H9 (cell line): ENCODE data around the gene NEGR1. TPM values are rescaled to one million over a fixed set of nuclear protein-coding genes. Genes with fewer than 3 reads are reported as not detected.

Experiments used
- DNase-seq: peaks from one replicate; pipeline ENCODE4 v3.0.0-alpha.2; 2017
- H2AFZ ChIP-seq: one replicate; pipeline ENCODE4 v1.6.1; 2013; ENCODE audit warnings: mild to moderate bottlenecking, low read length, control low read depth, moderate library complexity
- H2AK5ac ChIP-seq: 2 replicates; pipeline ENCODE4 v1.6.1; 2013; ENCODE audit warnings: low read length, control low read depth, mixed read lengths; ENCODE audit not compliant: insufficient read length
- H2BK120ac ChIP-seq: one replicate; pipeline ENCODE4 v1.6.1; 2013; ENCODE audit warnings: low read depth, mild to moderate bottlenecking, low read length, control low read depth, inconsistent platforms; ENCODE audit not compliant: poor library complexity, severe bottlenecking
- H2BK12ac ChIP-seq: 2 replicates; pipeline ENCODE4 v1.6.1; 2013; ENCODE audit warnings: low read length, control low read depth, mixed read lengths, low read depth; ENCODE audit not compliant: insufficient read length
- H2BK15ac ChIP-seq: 2 replicates; pipeline ENCODE4 v1.6.1; 2013; ENCODE audit warnings: low read depth, low read length, control low read depth
- H2BK20ac ChIP-seq: one replicate; pipeline ENCODE4 v1.6.1; 2013; ENCODE audit warnings: low read depth, mild to moderate bottlenecking, low read length, control low read depth, inconsistent platforms; ENCODE audit not compliant: poor library complexity, severe bottlenecking
- H2BK5ac ChIP-seq: 2 replicates; pipeline ENCODE4 v1.6.1; 2013; ENCODE audit warnings: low read length, control low read depth, mixed read lengths; ENCODE audit not compliant: insufficient read length
- H3K14ac ChIP-seq: 2 replicates; pipeline ENCODE4 v1.6.1; 2013; ENCODE audit warnings: low read length, control low read depth; ENCODE audit not compliant: insufficient read depth
- H3K18ac ChIP-seq: 2 replicates; pipeline ENCODE4 v1.6.1; 2013; ENCODE audit warnings: low read depth, mild to moderate bottlenecking, mixed read lengths, low read length, control low read depth; ENCODE audit not compliant: insufficient read length
- H3K23ac ChIP-seq: 2 replicates; pipeline ENCODE4 v1.6.1; 2013; ENCODE audit warnings: low read length, control low read depth, mixed read lengths, low read depth; ENCODE audit not compliant: insufficient read length
- H3K23me2 ChIP-seq: 2 replicates; pipeline ENCODE4 v1.6.1; 2013; ENCODE audit warnings: low read depth, mild to moderate bottlenecking, mixed read lengths, low read length, control low read depth; ENCODE audit not compliant: insufficient read length, poor library complexity, severe bottlenecking
- H3K27ac ChIP-seq: 2 replicates; pipeline ENCODE4 v1.5.1; 2013; ENCODE audit warnings: low read length, control low read depth, mixed read lengths, low read depth; ENCODE audit not compliant: insufficient read length
- H3K27me3 ChIP-seq: 2 replicates; pipeline ENCODE4 v1.6.1; 2013; ENCODE audit warnings: low read length, control low read depth, inconsistent platforms; ENCODE audit not compliant: insufficient read depth
- H3K4ac ChIP-seq: 2 replicates; pipeline ENCODE4 v1.6.1; 2013; ENCODE audit warnings: low read depth, mild to moderate bottlenecking, control low read depth, inconsistent platforms, low read length, moderate library complexity
- H3K4me1 ChIP-seq: 2 replicates; pipeline ENCODE4 v1.6.1; 2013; ENCODE audit warnings: low read length, control low read depth, inconsistent platforms; ENCODE audit not compliant: insufficient read depth
- H3K4me2 ChIP-seq: 2 replicates; pipeline ENCODE4 v1.6.1; 2013; ENCODE audit warnings: low read length, control low read depth, mixed read lengths; ENCODE audit not compliant: insufficient read length, insufficient read depth
- H3K56ac ChIP-seq: 2 replicates; pipeline ENCODE4 v1.6.1; 2013; ENCODE audit warnings: low read depth, mild to moderate bottlenecking, mixed read lengths, low read length, control low read depth; ENCODE audit not compliant: insufficient read length
- H3K79me1 ChIP-seq: 2 replicates; pipeline ENCODE4 v1.6.1; 2013; ENCODE audit warnings: low read depth, mild to moderate bottlenecking, moderate library complexity, low read length, control low read depth, inconsistent platforms; ENCODE audit not compliant: insufficient read depth, poor library complexity, severe bottlenecking
- H3K79me2 ChIP-seq: 2 replicates; pipeline ENCODE4 v1.6.1; 2013; ENCODE audit warnings: low read length, control low read depth, inconsistent platforms; ENCODE audit not compliant: insufficient read depth
- H3K9ac ChIP-seq: 2 replicates; pipeline ENCODE4 v1.6.1; 2013; ENCODE audit warnings: low read length, control low read depth, mixed read lengths; ENCODE audit not compliant: insufficient read length; ENCODE audit errors: extremely low read depth
- H3K9me3 ChIP-seq: one replicate; pipeline ENCODE4 v1.6.1; 2013; ENCODE audit warnings: low read depth, low read length, inconsistent platforms; ENCODE audit not compliant: control insufficient read depth
- H3T11ph ChIP-seq: one replicate; pipeline ENCODE4 v1.6.1; 2013; ENCODE audit warnings: mild to moderate bottlenecking, low read length, control low read depth, inconsistent platforms
- H4K20me1 ChIP-seq: one replicate; pipeline ENCODE4 v1.6.1; 2013; ENCODE audit not compliant: control insufficient read depth, insufficient read length, insufficient read depth
- H4K5ac ChIP-seq: 2 replicates; pipeline ENCODE4 v1.6.1; 2013; ENCODE audit warnings: low read depth, mild to moderate bottlenecking, mixed read lengths, low read length, control low read depth; ENCODE audit not compliant: insufficient read length
- H4K8ac ChIP-seq: replicated peaks from 2 replicates; pipeline ENCODE4 v1.6.1; 2013; ENCODE audit warnings: low read length, control low read depth, mixed read lengths, low read depth; ENCODE audit not compliant: insufficient read length
- H4K91ac ChIP-seq: 2 replicates; pipeline ENCODE4 v1.6.1; 2013; ENCODE audit warnings: low read depth, mild to moderate bottlenecking, moderate library complexity, mixed read lengths, low read length, control low read depth; ENCODE audit not compliant: insufficient read length
- H3K27ac Mint-ChIP-seq, 3 experiments: 2 replicates in 2 of 3; 3 replicates in 1 of 3; pipeline ENCODE4 v1.8.0; 2020 to 2021; ENCODE audit warnings: mixed read lengths in 3 of 3, mild to moderate bottlenecking in 1 of 3, moderate library complexity in 1 of 3
- H3K27me3 Mint-ChIP-seq: 2 replicates; pipeline ENCODE4 v1.8.0; 2021; ENCODE audit warnings: low read depth, mild to moderate bottlenecking, moderate library complexity, mixed read lengths
- H3K36me3 Mint-ChIP-seq, 3 experiments: 2 replicates in 2 of 3; 3 replicates in 1 of 3; pipeline ENCODE4 v1.8.0; 2020 to 2021; ENCODE audit warnings: low read depth in 3 of 3, mixed read lengths in 3 of 3; ENCODE audit not compliant: insufficient read depth in 1 of 3
- H3K4me1 Mint-ChIP-seq, 2 experiments: 2 replicates each; pipeline ENCODE4 v1.8.0; 2020; ENCODE audit warnings: mixed read lengths in 2 of 2
- H3K4me3 Mint-ChIP-seq, 2 experiments: 2 replicates in 1 of 2; 3 replicates in 1 of 2; pipeline ENCODE4 v1.8.0; 2020 to 2021; ENCODE audit warnings: mild to moderate bottlenecking in 2 of 2, mixed read lengths in 2 of 2, moderate library complexity in 1 of 2
- H3K9me3 Mint-ChIP-seq, 2 experiments: 2 replicates in 1 of 2; 3 replicates in 1 of 2; pipeline ENCODE4 v1.8.0; 2020; ENCODE audit warnings: mild to moderate bottlenecking in 2 of 2, mixed read lengths in 2 of 2, moderate library complexity in 1 of 2
- CTCF ChIP-seq: fragments of 200-600 bp; sonication (generic); conservative IDR thresholded peaks from 3 replicates; pipeline ENCODE4 v1.8.0; 2021; ENCODE audit warnings: antibody characterized with exemption, mild to moderate bottlenecking
- WGBS: extraction: QIAGEN DNeasy Blood & Tissue Kit; methylation state at CpG from one replicate; pipeline ENCODE4 v1.1.7; 2013; ENCODE audit warnings: missing lambda C conversion rate, low lambda C conversion rate, mixed read lengths; ENCODE audit not compliant: insufficient read length; ENCODE audit errors: extremely low coverage; 5-methylcytosine and 5-hydroxymethylcytosine counted together
- total RNA-seq: library from RNA; stranded (reverse); gene quantifications from 2 replicates; pipeline ENCODE4 v1.2.1, GENCODE V29; 2021

Gene NEGR1
- total RNA-seq, 1 experiment from 2014 or later = 0.13 TPM

GRCh38 chr1:71599306-71599705 lies 683.0 kb downstream of the NEGR1 start:
- Histone ChIP-seq H4K91ac (no peak overlapping the region), H3K79me1 (no peaks in the 10 kb centered on the region), H2BK15ac (no peak overlapping the region), H3T11ph (no peak overlapping the region), H3K9ac (no peak overlapping the region), H4K8ac (no peak overlapping the region), H3K18ac (no peak overlapping the region), H4K20me1 (no peaks in the 10 kb centered on the region), H3K4ac (no peak overlapping the region), H3K56ac (no peak overlapping the region), H3K27me3 (no peaks in the 10 kb centered on the region), H3K23me2 (no peaks in the 10 kb centered on the region), H2AK5ac (no peak overlapping the region), H4K5ac (no peak overlapping the region), H3K23ac (no peak overlapping the region), H3K9me3 (no peaks in the 10 kb centered on the region), H3K4me1 (no peaks in the 10 kb centered on the region), H2BK20ac (no peak overlapping the region), H2BK5ac (no peak overlapping the region), H2AFZ (no peak overlapping the region), H3K4me2 (no peak overlapping the region), H3K14ac (no peak overlapping the region), H2BK12ac (no peak overlapping the region), H2BK120ac (no peak overlapping the region), H3K79me2 (no peaks in the 10 kb centered on the region), H3K27ac (no peak overlapping the region)
- Mint-ChIP-seq H3K4me3 (no peak overlapping the region), H3K27ac (no peak overlapping the region), H3K9me3 (peaks cover 2 to 5% of the 10 kb centered on the region in 2 experiments; a peak in 3 of 5 replicates), H3K36me3 (peaks cover 0 to 6% (median 0%) of the 10 kb centered on the region in 3 experiments; a peak in 3 of 7 replicates), H3K27me3 (no peaks in the 10 kb centered on the region), H3K4me1 (no peaks in the 10 kb centered on the region)
- WGBS = no CpG with 5 or more reads among the region's 1 CpG
- TF ChIP-seq CTCF = no peak
- DNase-seq = no peak
